ENCODE results near the gene VSTM4.
A peak's percentile ranks its signal among the peaks of the same experiment; 100 is the strongest.

The VSTM4 gene

DNA sequence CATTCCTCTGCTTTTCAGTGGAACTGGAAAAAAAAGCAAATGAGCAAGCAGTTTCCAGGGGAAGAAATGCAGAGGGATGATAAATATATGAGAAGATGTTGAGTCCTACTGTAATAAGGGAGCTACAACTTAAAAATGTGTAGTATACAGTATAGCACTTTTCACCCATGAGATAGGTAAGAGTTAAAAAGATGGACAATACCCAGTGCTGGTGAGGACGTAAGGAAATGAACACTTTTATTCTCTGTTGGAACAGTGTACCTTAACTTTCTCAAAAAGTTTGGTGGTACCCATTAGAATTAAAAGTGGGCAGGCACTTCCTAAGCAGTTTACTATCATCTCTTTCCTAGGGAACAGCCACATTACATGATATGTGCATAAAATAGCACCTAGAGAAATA lies 21.2 kb upstream of the VSTM4 start:
- ATAC-seq (replicated peaks) (no peak), DNase-seq (no peak)
- peaks cover 26 to 33% of the 10 kb centered on the region in 2 donors for H3K4me1 Mint-ChIP-seq
- H3K27me3 Mint-ChIP-seq = no peaks in the 10 kb centered on the region
- peaks cover 0 to 2% of the 10 kb centered on the region in 2 donors for H3K36me3 Mint-ChIP-seq
- no peak overlapping the region for H3K4me3 Mint-ChIP-seq
- H3K9me3 Mint-ChIP-seq = peaks cover 0 to 10% of the 10 kb centered on the region in 2 donors
- no peak overlapping the region for H3K27ac Mint-ChIP-seq

DNA sequence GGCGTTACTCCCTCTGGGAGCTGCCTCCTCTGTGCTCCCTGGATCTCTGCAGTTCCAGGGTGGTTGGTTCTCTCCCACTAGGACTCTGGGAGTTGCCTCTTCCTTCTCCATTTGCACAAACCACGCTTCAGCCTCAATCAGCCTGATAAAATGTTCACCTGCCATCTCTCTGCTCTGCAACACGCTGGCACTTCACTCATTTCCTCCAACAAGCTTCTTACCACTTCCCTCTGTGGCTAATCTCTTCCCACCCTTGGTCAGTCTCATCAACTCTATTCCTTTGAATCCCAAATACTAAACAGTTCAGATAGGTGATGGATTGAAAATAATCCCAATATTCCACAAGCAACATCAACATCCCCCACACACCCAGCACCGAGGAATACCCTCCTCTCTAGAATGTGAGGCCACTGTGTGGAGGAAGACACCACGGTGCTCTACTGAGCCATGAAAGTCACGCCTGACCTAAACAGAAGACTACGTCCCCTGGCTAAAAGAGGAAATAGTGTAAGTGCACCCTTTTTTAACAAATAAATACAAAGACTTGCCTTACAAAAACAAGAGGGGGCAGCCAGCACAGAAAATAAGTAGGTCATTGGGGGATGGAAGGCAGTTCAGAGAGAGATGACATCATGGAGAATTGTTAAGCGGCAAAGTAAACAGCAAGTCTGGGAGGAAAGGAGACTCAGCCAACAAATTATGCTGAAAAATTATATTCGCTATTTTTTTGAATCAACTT lies 20.4 kb upstream of the VSTM4 start:
- Mint-ChIP-seq H3K27ac (peak overlapping the region; percentile 57), H3K4me1 (peaks cover 24 to 33% of the 10 kb centered on the region in 2 donors), H3K9me3 (peaks cover 0 to 10% of the 10 kb centered on the region in 2 donors), H3K36me3 (peaks cover 0 to 2% of the 10 kb centered on the region in 2 donors), H3K4me3 (peak overlapping the region; percentile 8 to 45), H3K27me3 (no peaks in the 10 kb centered on the region)
- DNase-seq (peak; percentile 26), ATAC-seq (replicated peaks) (peak; percentile 94 to 95)

DNA sequence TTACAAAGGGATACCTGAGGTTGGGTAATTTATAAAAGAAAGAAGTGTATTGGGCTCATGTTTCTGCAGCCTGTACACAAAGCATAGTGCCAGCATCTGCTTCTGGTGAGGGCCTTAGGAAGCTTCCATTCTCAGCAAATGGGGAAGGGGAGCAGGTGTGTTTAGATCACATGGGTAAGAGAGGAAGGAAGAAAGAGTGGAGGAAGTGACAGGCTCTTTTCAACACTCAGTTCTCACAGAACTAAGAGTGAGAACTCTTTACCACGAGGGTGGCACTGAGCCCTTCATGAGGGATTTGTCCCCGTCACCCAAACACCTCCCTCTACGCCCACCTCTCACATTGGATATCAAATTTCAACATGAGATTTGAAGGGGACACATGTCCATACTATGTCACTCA lies 19.0 kb upstream of the VSTM4 start:
- DNase-seq = no peak
- Mint-ChIP-seq H3K9me3 (peaks cover 0 to 10% of the 10 kb centered on the region in 2 donors), H3K4me1 (peaks cover 28 to 35% of the 10 kb centered on the region in 2 donors), H3K4me3 (no peak overlapping the region), H3K27ac (no peak overlapping the region), H3K27me3 (peaks cover 6 to 7% of the 10 kb centered on the region in 2 donors), H3K36me3 (peaks cover 0 to 4% of the 10 kb centered on the region in 2 donors)
- ATAC-seq (replicated peaks) = no peak

DNA sequence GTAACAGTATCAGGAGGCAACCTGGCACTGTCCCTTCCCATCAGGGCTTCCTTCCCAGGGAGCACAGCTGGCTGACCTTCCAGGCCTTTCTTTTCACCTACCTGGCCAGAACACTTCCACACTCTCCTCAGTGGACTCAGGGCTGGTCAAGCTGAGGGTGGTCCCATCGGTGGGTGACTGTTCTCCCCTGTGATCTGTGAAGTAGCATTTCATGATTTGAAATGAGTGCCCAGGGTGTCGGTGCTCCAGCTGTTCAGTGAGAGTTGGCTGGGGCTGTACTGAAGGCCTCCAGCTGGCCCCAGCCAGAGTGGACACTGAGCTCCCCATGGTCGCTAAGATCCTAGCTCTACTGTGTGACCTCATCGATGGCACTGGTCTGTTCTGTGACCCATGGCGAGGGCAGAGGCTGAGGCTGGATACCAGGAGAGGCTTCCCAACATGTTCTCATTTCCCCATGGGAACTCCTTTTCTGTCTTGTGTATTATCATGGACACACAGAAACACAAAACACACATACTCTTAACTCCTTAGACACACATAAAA lies 18.5 kb upstream of the VSTM4 start, which contains the start of gene FAM170B:
Gene FAM170B, minus strand, starts transcription at position 316 of the 543 bp plus-strand sequence. Its CDS starts 103 bp downstream, at position 213.
- ATAC-seq (replicated peaks) (no peak), DNase-seq (no peak)
- Mint-ChIP-seq H3K4me1 (peaks cover 30 to 40% of the 10 kb centered on the region in 2 donors), H3K36me3 (peaks cover 0 to 4% of the 10 kb centered on the region in 2 donors), H3K9me3 (peaks cover 0 to 10% of the 10 kb centered on the region in 2 donors), H3K27me3 (peaks cover 11 to 12% of the 10 kb centered on the region in 2 donors), H3K27ac (no peak within 1 kb of the TSS), H3K4me3 (no peak within 1 kb of the TSS)

DNA sequence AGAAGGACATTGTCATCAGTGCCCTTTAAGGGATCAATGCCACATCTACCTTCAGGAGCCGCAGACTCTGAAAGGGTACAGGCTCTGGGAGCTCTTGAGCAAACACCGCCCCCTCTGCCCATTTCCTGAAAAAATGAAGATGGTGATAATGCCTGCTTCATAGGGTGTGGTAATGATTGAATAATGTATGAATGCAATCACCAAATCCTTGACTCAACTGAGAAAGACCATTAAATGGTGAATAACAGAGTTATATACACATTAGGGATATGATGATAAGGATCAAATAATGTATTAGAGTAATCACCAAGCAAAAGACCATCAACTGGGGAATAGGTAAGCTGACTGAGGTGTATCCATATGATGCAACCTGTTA lies 17.0 kb upstream of the VSTM4 start:
- H3K4me3 Mint-ChIP-seq = no peak overlapping the region
- H3K27ac Mint-ChIP-seq = no peak overlapping the region
- DNase-seq (no peak), ATAC-seq (replicated peaks) (no peak)
- peaks cover 29 to 38% of the 10 kb centered on the region in 2 donors for H3K4me1 Mint-ChIP-seq
- H3K36me3 Mint-ChIP-seq = peaks cover 0 to 4% of the 10 kb centered on the region in 2 donors
- H3K9me3 Mint-ChIP-seq = peaks cover 0 to 10% of the 10 kb centered on the region in 2 donors
- peaks cover 20 to 23% of the 10 kb centered on the region in 2 donors for H3K27me3 Mint-ChIP-seq

DNA sequence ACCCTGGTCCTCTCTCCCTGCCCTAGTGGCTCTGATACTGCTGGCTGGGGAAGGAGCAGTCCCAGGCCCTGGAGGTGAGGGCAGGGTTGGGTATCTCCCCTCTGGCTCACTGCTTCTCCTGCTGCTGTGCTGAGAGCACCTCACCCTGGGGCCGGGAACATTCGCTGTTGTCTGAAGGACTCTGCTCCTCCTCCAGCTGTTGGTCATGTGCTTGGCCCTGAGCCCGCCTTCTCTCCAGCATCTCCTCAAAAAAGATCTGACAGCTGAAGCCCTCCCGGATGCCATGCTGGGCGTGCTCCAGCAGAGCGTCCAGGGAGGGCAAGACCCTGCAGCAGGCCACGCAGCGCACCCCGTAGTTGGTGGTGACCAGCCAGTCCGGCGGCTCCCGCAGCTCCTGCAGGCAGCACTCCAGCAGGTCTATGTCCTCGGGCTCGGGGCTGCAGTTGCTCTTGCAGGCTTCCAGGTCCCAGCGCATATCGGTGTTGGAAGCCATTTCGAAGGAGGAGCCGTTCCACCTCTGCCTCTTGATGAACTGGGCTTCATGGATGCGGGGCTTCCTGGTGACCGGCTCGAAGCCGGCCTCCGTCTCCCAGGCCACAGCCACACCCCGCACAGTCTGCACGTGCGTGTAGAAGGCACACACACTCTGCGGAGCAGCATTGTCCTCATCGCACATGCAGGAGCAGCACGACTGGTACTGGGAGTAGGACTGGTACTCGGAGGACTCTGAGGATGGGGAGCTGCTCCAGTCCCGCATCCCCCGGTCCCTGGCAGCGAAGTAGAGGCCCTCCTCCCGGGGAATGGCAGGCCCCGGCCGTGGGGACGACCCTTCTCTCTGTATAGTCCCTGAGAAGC lies 16.4 kb upstream of the VSTM4 start:
- Mint-ChIP-seq H3K9me3 (peaks cover 0 to 10% of the 10 kb centered on the region in 2 donors), H3K4me1 (peaks cover 25 to 34% of the 10 kb centered on the region in 2 donors), H3K27me3 (peaks cover 20 to 23% of the 10 kb centered on the region in 2 donors), H3K36me3 (peaks cover 0 to 2% of the 10 kb centered on the region in 2 donors), H3K4me3 (no peak overlapping the region), H3K27ac (no peak overlapping the region)
- DNase-seq = no peak
- ATAC-seq (replicated peaks) = no peak

DNA sequence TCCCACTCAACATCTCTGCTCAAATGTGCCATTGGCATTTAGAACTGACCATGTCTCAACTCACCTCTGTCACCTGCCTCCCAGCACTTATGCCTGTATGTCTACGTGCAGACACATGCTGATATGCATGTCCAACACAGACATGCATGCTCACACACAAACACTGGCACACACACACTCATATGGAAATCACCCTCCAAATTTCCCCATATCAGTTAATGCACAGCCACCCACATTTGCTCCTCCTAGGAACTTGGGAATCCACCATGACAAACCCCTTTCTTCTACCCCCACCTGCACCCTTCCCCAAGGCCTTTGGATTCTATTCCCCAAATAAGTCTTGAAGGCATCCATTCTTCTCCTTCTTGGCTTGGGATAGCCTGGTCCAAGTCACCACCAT lies 14.1 kb upstream of the VSTM4 start:
- peaks cover 0 to 2% of the 10 kb centered on the region in 2 donors for H3K36me3 Mint-ChIP-seq
- H3K27ac Mint-ChIP-seq = no peak overlapping the region
- ATAC-seq (replicated peaks) (no peak), DNase-seq (no peak)
- H3K4me3 Mint-ChIP-seq = no peak overlapping the region
- peaks cover 20 to 23% of the 10 kb centered on the region in 2 donors for H3K27me3 Mint-ChIP-seq
- H3K4me1 Mint-ChIP-seq = peaks cover 9 to 15% of the 10 kb centered on the region in 2 donors
- no peaks in the 10 kb centered on the region for H3K9me3 Mint-ChIP-seq

DNA sequence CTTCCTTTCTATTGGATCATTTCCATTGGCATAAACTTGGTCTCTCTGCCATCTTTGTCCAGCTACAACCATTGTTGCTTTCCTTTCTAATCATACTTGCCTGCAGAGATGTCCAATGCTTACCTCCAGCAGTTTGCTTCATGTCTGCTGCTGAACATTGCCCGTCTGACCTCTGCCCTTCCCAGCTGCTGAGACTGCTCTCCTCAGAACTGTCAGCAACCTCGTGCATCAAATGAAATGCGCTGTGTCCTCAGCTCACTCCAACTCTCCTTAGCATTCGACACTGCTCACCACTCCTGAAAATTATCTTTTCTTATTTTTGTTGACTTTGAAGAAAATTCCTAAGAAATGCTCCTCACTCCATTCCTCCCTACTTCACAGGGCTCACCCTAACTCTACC lies 13.5 kb upstream of the VSTM4 start:
- no peak for ATAC-seq (replicated peaks)

DNA sequence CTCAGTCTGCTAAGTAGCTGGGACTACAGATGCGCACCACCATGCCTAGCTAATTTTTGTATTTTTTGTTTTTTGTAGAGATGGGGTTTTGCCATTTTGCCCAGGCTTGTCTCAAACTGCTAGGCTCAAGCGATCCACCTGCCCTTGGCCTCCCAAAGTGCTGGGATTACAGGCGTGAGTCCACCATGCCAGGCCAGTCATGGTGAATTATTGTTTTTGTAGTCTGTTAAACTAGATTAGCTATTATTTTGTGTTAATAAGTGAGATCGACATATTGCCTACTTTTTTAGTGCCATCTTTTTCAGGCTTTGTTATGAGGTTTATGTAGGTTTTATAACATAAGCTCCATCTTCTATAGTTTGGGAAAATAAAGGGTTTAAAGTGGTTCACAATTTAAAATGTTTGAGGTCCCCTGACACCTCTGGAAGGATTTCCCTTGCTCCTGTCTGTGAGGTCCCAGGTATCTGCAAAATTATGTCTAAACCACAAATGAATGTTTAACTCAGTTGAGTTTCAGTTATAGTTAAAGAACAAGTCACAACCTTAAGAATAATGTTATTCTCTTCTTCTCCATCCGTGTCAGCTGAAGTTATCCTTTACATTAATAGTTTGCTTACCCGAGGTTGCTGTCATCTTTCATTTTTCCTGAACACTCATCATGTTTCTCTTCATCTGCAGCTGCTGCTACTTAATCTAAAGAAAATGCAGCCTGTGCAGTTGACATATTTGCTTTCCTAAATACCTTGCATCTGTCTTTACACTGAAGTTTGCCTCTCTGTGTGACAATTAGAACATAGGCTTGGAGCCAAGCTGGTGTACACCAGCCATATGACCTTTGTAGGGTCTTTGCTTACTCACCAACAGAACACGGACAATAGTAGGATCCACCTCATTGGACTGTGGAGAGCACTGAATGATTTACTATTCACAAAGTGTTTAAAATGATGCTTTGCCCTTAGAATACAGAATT lies 8.9 kb upstream of the VSTM4 start:
- Mint-ChIP-seq H3K27me3 (peaks cover 14 to 22% of the 10 kb centered on the region in 2 donors), H3K9me3 (peaks cover 0 to 2% of the 10 kb centered on the region in 2 donors), H3K4me3 (no peak overlapping the region), H3K4me1 (peaks cover under 1 to 4% of the 10 kb centered on the region in 2 donors), H3K36me3 (no peaks in the 10 kb centered on the region), H3K27ac (no peak overlapping the region)
- DNase-seq (no peak), ATAC-seq (replicated peaks) (no peak)

More for the DNA sequence above, 13.5 kb upstream of the VSTM4 start:
- H3K27me3 Mint-ChIP-seq = peaks cover 20 to 23% of the 10 kb centered on the region in 2 donors
- H3K4me3 Mint-ChIP-seq = no peak overlapping the region
- no peaks in the 10 kb centered on the region for H3K9me3 Mint-ChIP-seq
- H3K36me3 Mint-ChIP-seq = peaks cover 0 to 2% of the 10 kb centered on the region in 2 donors
- peaks cover 5 to 9% of the 10 kb centered on the region in 2 donors for H3K4me1 Mint-ChIP-seq
- no peak overlapping the region for H3K27ac Mint-ChIP-seq
- no peak for DNase-seq

DNA sequence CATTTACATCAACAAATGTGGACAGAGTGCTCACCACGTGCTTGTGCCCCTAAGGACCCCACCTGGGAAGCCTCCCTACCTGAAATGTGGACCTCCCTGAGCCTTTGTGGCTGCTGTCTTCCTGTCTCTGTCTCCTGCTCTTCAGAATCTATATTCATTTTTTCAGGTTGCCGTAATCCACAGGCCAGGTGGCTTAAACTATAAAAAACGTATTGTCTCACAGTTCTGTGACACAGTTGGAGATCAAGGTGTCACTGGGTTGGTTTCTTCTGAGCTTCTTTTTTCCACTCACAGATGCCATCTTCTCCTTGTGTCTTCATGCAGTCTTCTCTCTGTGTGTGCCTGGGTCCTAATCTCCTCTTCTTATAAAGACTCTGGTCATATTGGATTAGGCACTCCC lies 5.6 kb upstream of the VSTM4 start:
- no peak for DNase-seq
- Mint-ChIP-seq H3K9me3 (peaks cover 0 to 2% of the 10 kb centered on the region in 2 donors), H3K4me1 (no peaks in the 10 kb centered on the region), H3K36me3 (peaks cover 0 to 2% of the 10 kb centered on the region in 2 donors), H3K27ac (no peak overlapping the region), H3K4me3 (no peak overlapping the region), H3K27me3 (peaks cover 6 to 13% of the 10 kb centered on the region in 2 donors)
- ATAC-seq (replicated peaks) = no peak

DNA sequence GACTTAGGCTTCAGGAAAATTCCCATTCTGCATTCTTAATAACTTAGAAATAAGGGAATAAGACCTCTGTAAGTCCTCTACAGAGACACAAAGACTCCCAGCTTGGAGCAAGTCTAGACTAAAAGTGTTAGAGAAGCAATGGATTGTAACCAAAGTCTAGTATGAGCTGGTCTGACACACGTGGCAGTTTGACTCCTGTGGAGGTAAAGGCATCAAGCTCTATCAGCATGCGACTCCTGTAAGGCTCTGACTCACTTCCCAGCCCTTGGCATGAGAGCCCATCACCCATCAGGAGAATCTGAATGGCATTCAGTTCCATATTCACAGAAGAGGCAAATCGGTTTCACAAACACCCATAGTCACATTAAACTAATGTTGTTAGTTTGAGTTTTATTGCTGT lies 4.4 kb upstream of the VSTM4 start:
- DNase-seq (no peak), ATAC-seq (replicated peaks) (no peak)
- H3K27me3 Mint-ChIP-seq = peaks cover 7 to 20% of the 10 kb centered on the region in 2 donors
- peaks cover 0 to 2% of the 10 kb centered on the region in 2 donors for H3K9me3 Mint-ChIP-seq
- no peaks in the 10 kb centered on the region for H3K4me1 Mint-ChIP-seq
- H3K4me3 Mint-ChIP-seq = no peak overlapping the region
- no peak overlapping the region for H3K27ac Mint-ChIP-seq
- H3K36me3 Mint-ChIP-seq = peaks cover 0 to 2% of the 10 kb centered on the region in 2 donors

DNA sequence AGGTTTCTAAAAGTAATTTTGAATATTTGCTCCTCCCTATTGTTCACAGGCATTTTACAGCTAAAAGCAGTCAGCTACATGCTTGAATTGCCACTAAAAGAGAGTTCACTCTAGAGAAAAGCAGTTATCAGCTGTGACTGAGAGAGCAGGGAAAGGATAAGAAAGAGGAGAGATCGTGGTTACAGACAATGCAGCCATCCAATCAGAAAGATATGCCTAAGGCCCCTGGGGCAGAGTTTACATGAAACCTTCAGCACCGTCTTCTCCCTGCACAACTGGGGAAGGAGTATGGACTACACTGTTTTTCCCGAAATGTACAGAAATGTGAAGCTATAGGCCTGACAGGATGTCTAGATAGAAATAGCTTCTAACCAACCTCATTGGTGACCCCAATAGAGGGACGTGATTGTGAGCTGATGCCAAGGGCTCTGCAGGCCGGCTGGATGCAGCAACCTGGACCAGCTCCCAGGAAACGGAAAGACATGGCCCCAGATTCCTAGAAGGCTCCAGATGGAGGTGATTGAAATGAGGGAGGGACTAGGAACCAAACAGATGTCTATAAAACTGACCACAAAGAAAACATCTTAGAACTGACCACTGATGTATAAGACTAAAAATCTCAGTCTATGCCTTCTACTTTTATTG lies 3.2 kb upstream of the VSTM4 start:
- H3K27me3 Mint-ChIP-seq = peaks cover 7 to 29% of the 10 kb centered on the region in 2 donors
- ATAC-seq (replicated peaks) = no peak

More for the DNA sequence above, 3.2 kb upstream of the VSTM4 start:
- Mint-ChIP-seq H3K36me3 (peaks cover 0 to 2% of the 10 kb centered on the region in 2 donors), H3K4me3 (no peak overlapping the region), H3K4me1 (no peaks in the 10 kb centered on the region), H3K9me3 (peaks cover 0 to 2% of the 10 kb centered on the region in 2 donors), H3K27ac (no peak overlapping the region)
- no peak for DNase-seq
